ENCODE results near the gene ZNF467. TPM values are rescaled to one million over a fixed set of nuclear protein-coding genes. Genes with fewer than 3 reads are reported as not detected.
A peak's percentile ranks its signal among the peaks of the same experiment; 100 is the strongest.

The ZNF467 gene
- total RNA-seq, 1 experiment from 2014 or later = 3.5 TPM

GRCh38 chr7:149772956-149773434 lies 393 bp downstream of the ZNF467 start:
- peak; percentile 37 for DNase-seq (ENCODE audit: low spot score)
- intact Hi-C loops (cut with micrococcal nuclease; ENCODE audit: unreplicated experiment) = no loop called here
- CTCF ChIA-PET = no interaction called here
- POLR2A ChIA-PET (ENCODE audit: low non-redundant PET) = no interaction called here
- Histone ChIP-seq H3K4me1 (ENCODE audit: insufficient read depth, low read length, poor library complexity, severe bottlenecking) (peaks cover 15% of the 10 kb centered on the region), H3K9me3 (ENCODE audit: low read depth, low read length, poor library complexity, severe bottlenecking) (no peaks in the 10 kb centered on the region), H3K36me3 (ENCODE audit: insufficient read depth, low read length, poor library complexity, severe bottlenecking) (peaks cover 3% of the 10 kb centered on the region), H3K4me3 (ENCODE audit: low read depth, low read length, poor library complexity, severe bottlenecking) (peak overlapping the region; percentile 84), H3K27me3 (replicated peaks; ENCODE audit: insufficient read depth, low read depth, low read length, poor library complexity) (no peaks in the 10 kb centered on the region), H3K27ac (ENCODE audit: low read depth, low read length, poor library complexity, severe bottlenecking) (peak overlapping the region; percentile 42)
- no TSS peak for BruUV-seq (replicated peaks)
- TF ChIP-seq CTCF (conservative IDR thresholded peaks at IDR 0.05; ENCODE audit: low read depth, low read length) (no peak), EZH2 (IDR thresholded peaks at IDR 0.05; ENCODE audit: borderline replicate concordance, low read depth, low read length, poor library complexity, severe bottlenecking) (no peak)

DNA sequence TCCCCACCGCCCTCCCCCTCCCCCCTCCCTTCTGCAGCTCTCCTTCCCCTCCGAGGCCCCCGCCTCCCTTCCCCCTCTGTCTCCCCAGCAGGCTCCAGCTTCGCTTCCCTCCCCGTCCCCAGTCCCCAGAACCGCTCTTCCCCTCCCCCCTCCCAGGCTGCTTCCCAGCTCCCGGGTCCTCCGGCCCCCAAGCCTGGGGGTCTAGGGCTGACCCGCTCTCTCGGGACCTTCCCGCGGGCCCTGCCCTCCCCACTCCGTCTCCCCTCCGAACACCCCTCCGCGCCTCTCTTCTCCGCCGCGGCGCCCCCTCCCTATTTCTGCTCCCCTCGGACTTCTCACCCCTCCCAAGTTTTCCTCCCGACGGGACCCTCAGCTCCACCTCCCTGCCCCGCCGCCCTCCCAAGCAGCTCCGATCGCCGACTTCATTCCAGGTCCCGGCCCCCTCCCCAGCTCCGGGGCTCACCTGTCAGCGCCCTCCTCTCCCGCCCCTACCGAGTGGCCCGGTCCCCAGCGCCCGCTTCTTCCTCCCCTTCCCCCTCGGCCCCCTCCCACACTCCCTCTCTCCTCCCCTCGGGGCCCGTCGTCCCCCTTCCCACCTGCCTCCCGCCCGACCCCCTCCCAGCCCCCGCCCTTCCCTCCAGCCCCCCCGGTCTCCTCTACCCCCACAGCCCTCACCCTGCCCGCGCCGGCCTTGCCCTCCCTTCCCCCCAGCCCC lies 990 bp downstream of the ZNF467 start:
- H3K27ac ChIP-seq (ENCODE audit: low read depth, low read length, poor library complexity, severe bottlenecking) = peak overlapping the region; percentile 80
- no peaks in the 10 kb centered on the region for H3K9me3 ChIP-seq (ENCODE audit: low read depth, low read length, poor library complexity, severe bottlenecking)
- TF ChIP-seq EZH2 (IDR thresholded peaks at IDR 0.05; ENCODE audit: borderline replicate concordance, low read depth, low read length, poor library complexity, severe bottlenecking) (no peak), CTCF (conservative IDR thresholded peaks at IDR 0.05; ENCODE audit: low read depth, low read length) (no peak)
- intact Hi-C loops (cut with micrococcal nuclease; ENCODE audit: unreplicated experiment) = no loop called here
- peaks cover 15% of the 10 kb centered on the region for H3K4me1 ChIP-seq (ENCODE audit: insufficient read depth, low read length, poor library complexity, severe bottlenecking)
- peak overlapping the region; percentile 84 for H3K4me3 ChIP-seq (ENCODE audit: low read depth, low read length, poor library complexity, severe bottlenecking)
- ChIA-PET POLR2A (ENCODE audit: low non-redundant PET) (interaction anchor here (0.7 kb wide), 2 partner anchors 25 to 123 kb away, joined by 3 to 8 read pairs; no protein-coding TSS in a partner anchor), CTCF (no interaction called here)
- no TSS peak for BruUV-seq (replicated peaks)
- H3K27me3 ChIP-seq (replicated peaks; ENCODE audit: insufficient read depth, low read depth, low read length, poor library complexity) = no peaks in the 10 kb centered on the region
- H3K36me3 ChIP-seq (ENCODE audit: insufficient read depth, low read length, poor library complexity, severe bottlenecking) = peaks cover 3% of the 10 kb centered on the region
- peak; percentile 18 for DNase-seq (ENCODE audit: low spot score)

GRCh38 chr7:149771720-149772240 lies 1.6 kb downstream of the ZNF467 start:
- Histone ChIP-seq H3K36me3 (ENCODE audit: insufficient read depth, low read length, poor library complexity, severe bottlenecking) (peaks cover 3% of the 10 kb centered on the region), H3K4me3 (ENCODE audit: low read depth, low read length, poor library complexity, severe bottlenecking) (peak overlapping the region; percentile 84), H3K27ac (ENCODE audit: low read depth, low read length, poor library complexity, severe bottlenecking) (peak overlapping the region; percentile 68), H3K9me3 (ENCODE audit: low read depth, low read length, poor library complexity, severe bottlenecking) (no peaks in the 10 kb centered on the region), H3K4me1 (ENCODE audit: insufficient read depth, low read length, poor library complexity, severe bottlenecking) (peaks cover 15% of the 10 kb centered on the region), H3K27me3 (replicated peaks; ENCODE audit: insufficient read depth, low read depth, low read length, poor library complexity) (no peaks in the 10 kb centered on the region)
- peak; percentile 92 for DNase-seq (ENCODE audit: low spot score)
- ChIA-PET CTCF (no interaction called here), POLR2A (ENCODE audit: low non-redundant PET) (interaction anchor here (0.5 to 0.7 kb wide), 3 partner anchors 21 to 123 kb away, joined by 3 to 8 read pairs (median 8); no protein-coding TSS in a partner anchor)
- no TSS peak for BruUV-seq (replicated peaks)
- no peak for TF ChIP-seq CTCF (conservative IDR thresholded peaks at IDR 0.05; ENCODE audit: low read depth, low read length)
- no peak for TF ChIP-seq EZH2 (IDR thresholded peaks at IDR 0.05; ENCODE audit: borderline replicate concordance, low read depth, low read length, poor library complexity, severe bottlenecking)
- intact Hi-C loops (cut with micrococcal nuclease; ENCODE audit: unreplicated experiment) = no loop called here
